ENCODE data around the gene CCND1.

CCND1 gene

DNA sequence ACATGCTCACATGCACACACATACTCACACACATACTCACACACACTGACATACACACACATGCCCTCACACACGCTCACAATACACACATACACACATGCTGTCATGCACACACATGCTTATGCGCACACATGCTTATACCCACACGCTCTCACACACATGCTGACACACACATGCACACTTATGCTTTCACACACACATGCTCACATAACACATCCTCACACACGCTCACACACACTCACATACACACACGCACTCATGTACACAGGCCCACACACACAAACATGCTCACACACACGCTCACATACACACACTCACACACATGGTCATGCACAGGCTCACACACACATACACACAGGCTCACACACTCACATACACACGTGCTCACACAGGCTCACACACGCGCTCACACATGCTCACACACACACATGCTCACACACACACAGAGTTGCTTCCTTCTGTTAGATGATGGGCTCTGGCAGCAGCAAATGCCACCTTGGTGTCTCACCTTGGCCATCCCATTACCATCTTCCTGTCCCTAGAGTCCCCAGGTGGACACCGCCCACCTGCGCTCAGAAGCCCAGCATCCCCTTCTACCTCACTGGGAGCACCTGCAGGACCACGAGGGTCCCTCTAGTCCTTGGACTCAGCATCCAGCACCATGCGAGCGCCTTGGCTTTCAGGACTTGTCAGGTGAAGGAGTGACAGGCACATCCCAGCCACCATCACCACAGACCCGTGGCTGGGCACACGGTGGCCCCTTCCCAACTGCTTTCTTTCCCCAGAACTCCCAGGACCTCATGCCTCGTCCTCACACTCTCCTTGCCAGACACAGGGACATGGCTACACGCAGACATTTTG is 44.9 kb upstream of the CCND1 start:
- Histone ChIP-seq H3K79me2 (ENCODE audit: control insufficient read depth, insufficient read depth, low read length, poor library complexity) (no peaks in the 10 kb centered on the region), H3K4me1 (ENCODE audit: control insufficient read depth in 1 of 2, insufficient read depth in 2 of 2, low read length in 2 of 2) (no peaks in the 10 kb centered on the region), H3K36me3 (ENCODE audit: control insufficient read depth in 1 of 2, insufficient read depth in 2 of 2, low read length in 2 of 2) (no peaks in the 10 kb centered on the region), H2AFZ (ENCODE audit: insufficient read depth, low read length, poor library complexity) (no peak overlapping the region), H3K23ac (ENCODE audit: low read length) (no peak overlapping the region), H3K14ac (ENCODE audit: low read length) (no peak overlapping the region), H3K9ac (ENCODE audit: low read length) (no peak overlapping the region), H2BK12ac (ENCODE audit: low read length) (no peak overlapping the region), H4K91ac (ENCODE audit: low read depth, low read length) (no peak overlapping the region), H3K18ac (ENCODE audit: low read length) (no peak overlapping the region), H4K8ac (ENCODE audit: low read depth, low read length) (no peak overlapping the region), H3K4me2 (ENCODE audit: low read length) (no peak overlapping the region), H3K4me3 (ENCODE audit: low read depth, low read length) (peak overlapping the region; percentile 25), H2BK120ac (ENCODE audit: insufficient read depth, low read length, poor library complexity) (no peak overlapping the region), H2AK5ac (ENCODE audit: low read length) (no peak overlapping the region), H2BK5ac (ENCODE audit: low read depth, low read length, poor library complexity) (no peak overlapping the region), H4K12ac (ENCODE audit: low read depth, low read length) (no peak overlapping the region), H3K27me3 (ENCODE audit: insufficient read depth, low read length) (no peaks in the 10 kb centered on the region), H3K9me3 (ENCODE audit: insufficient read depth, low read depth, low read length) (peaks cover 13% of the 10 kb centered on the region), H3K27ac (ENCODE audit: low read depth, low read length) (no peak overlapping the region), H3K4ac (ENCODE audit: low read depth, low read length) (no peak overlapping the region), H3K79me1 (ENCODE audit: low read length) (no peaks in the 10 kb centered on the region)
- no peak for DNase-seq
- WGBS (ENCODE audit: extremely low coverage, insufficient coverage, insufficient read length): no CpG with 5 or more reads among the region's 18 CpGs

DNA sequence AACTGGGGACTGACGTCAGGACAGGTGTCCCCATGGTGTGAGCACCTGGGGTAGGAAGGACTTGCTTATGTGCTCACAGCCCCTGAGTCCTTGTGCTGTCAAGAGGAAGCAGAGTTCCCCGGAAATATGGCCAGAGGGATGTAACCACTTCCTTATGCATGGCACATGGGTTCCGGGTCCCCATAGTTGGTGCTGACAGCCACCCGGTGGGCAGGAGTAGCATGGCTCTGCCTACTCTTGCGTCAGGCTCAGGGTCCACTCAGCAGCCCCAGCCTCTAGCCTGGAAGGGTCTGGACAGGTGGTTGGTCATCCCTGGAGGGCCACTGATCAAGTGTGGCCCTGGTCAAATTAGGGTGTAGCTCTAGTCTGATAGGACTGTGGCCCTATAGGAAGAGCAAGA is 42.8 kb upstream of the CCND1 start:
- no peaks in the 10 kb centered on the region for H3K79me1 ChIP-seq (ENCODE audit: low read length)

DNA sequence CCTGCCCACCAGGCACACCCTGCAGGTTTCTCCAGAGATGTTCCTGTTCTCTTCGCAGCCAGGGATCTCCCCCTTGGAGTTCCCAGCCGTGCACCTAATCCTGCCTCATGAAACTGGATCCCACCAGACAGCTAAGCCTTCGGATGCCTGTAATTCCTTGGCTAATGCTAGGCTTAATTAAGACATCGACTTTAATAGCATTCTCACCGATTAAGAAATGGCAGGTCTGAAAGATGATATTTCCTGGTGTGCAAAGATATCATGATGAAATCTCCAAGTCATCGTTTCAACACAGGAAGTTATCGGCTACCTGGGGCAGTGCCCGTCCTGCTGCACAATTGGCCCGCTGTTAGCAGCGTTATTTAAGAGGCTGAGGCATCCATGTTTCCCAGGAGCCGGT is 41.5 kb upstream of the CCND1 start:
- Histone ChIP-seq H3K18ac (ENCODE audit: low read length) (no peak overlapping the region), H3K9me3 (ENCODE audit: insufficient read depth, low read depth, low read length) (peaks cover 9% of the 10 kb centered on the region), H3K4me1 (ENCODE audit: control insufficient read depth in 1 of 2, insufficient read depth in 2 of 2, low read length in 2 of 2) (peaks cover 3 to 4% of the 10 kb centered on the region in 2 experiments), H3K14ac (ENCODE audit: low read length) (no peak overlapping the region), H4K12ac (ENCODE audit: low read depth, low read length) (no peak overlapping the region), H3K4me2 (ENCODE audit: low read length) (no peak overlapping the region), H2AK5ac (ENCODE audit: low read length) (no peak overlapping the region), H2AFZ (ENCODE audit: insufficient read depth, low read length, poor library complexity) (no peak overlapping the region), H2BK12ac (ENCODE audit: low read length) (no peak overlapping the region), H3K36me3 (ENCODE audit: control insufficient read depth in 1 of 2, insufficient read depth in 2 of 2, low read length in 2 of 2) (no peaks in the 10 kb centered on the region), H4K91ac (ENCODE audit: low read depth, low read length) (no peak overlapping the region), H2BK120ac (ENCODE audit: insufficient read depth, low read length, poor library complexity) (no peak overlapping the region), H3K4ac (ENCODE audit: low read depth, low read length) (no peak overlapping the region), H3K4me3 (ENCODE audit: low read depth, low read length) (no peak overlapping the region), H3K79me2 (ENCODE audit: control insufficient read depth, insufficient read depth, low read length, poor library complexity) (no peaks in the 10 kb centered on the region), H3K27me3 (ENCODE audit: insufficient read depth, low read length) (peaks cover 3% of the 10 kb centered on the region), H3K79me1 (ENCODE audit: low read length) (no peaks in the 10 kb centered on the region), H2BK5ac (ENCODE audit: low read depth, low read length, poor library complexity) (no peak overlapping the region), H3K9ac (ENCODE audit: low read length) (no peak overlapping the region), H3K27ac (ENCODE audit: low read depth, low read length) (no peak overlapping the region), H3K23ac (ENCODE audit: low read length) (no peak overlapping the region), H4K8ac (ENCODE audit: low read depth, low read length) (no peak overlapping the region)
- DNase-seq: no peak
- no CpG with 5 or more reads among the region's 11 CpGs for WGBS (ENCODE audit: extremely low coverage, insufficient coverage, insufficient read length)

More for the DNA sequence above, 42.8 kb upstream of the CCND1 start:
- Histone ChIP-seq H3K4me2 (ENCODE audit: low read length) (no peak overlapping the region), H2BK5ac (ENCODE audit: low read depth, low read length, poor library complexity) (no peak overlapping the region), H3K36me3 (ENCODE audit: control insufficient read depth in 1 of 2, insufficient read depth in 2 of 2, low read length in 2 of 2) (no peaks in the 10 kb centered on the region), H3K9ac (ENCODE audit: low read length) (no peak overlapping the region), H3K9me3 (ENCODE audit: insufficient read depth, low read depth, low read length) (peaks cover 11% of the 10 kb centered on the region), H2BK120ac (ENCODE audit: insufficient read depth, low read length, poor library complexity) (no peak overlapping the region), H3K79me2 (ENCODE audit: control insufficient read depth, insufficient read depth, low read length, poor library complexity) (no peaks in the 10 kb centered on the region), H4K12ac (ENCODE audit: low read depth, low read length) (no peak overlapping the region), H3K14ac (ENCODE audit: low read length) (no peak overlapping the region), H3K4me3 (ENCODE audit: low read depth, low read length) (no peak overlapping the region), H3K18ac (ENCODE audit: low read length) (no peak overlapping the region), H2AFZ (ENCODE audit: insufficient read depth, low read length, poor library complexity) (no peak overlapping the region), H4K8ac (ENCODE audit: low read depth, low read length) (no peak overlapping the region), H2AK5ac (ENCODE audit: low read length) (no peak overlapping the region), H4K91ac (ENCODE audit: low read depth, low read length) (no peak overlapping the region), H3K23ac (ENCODE audit: low read length) (no peak overlapping the region), H2BK12ac (ENCODE audit: low read length) (no peak overlapping the region), H3K4me1 (ENCODE audit: control insufficient read depth in 1 of 2, insufficient read depth in 2 of 2, low read length in 2 of 2) (peaks cover 0 to under 1% of the 10 kb centered on the region in 2 experiments), H3K27ac (ENCODE audit: low read depth, low read length) (no peak overlapping the region), H3K27me3 (ENCODE audit: insufficient read depth, low read length) (peaks cover 3% of the 10 kb centered on the region), H3K4ac (ENCODE audit: low read depth, low read length) (no peak overlapping the region)
- DNase-seq: no peak
- WGBS (ENCODE audit: extremely low coverage, insufficient coverage, insufficient read length): no CpG with 5 or more reads among the region's 5 CpGs

DNA sequence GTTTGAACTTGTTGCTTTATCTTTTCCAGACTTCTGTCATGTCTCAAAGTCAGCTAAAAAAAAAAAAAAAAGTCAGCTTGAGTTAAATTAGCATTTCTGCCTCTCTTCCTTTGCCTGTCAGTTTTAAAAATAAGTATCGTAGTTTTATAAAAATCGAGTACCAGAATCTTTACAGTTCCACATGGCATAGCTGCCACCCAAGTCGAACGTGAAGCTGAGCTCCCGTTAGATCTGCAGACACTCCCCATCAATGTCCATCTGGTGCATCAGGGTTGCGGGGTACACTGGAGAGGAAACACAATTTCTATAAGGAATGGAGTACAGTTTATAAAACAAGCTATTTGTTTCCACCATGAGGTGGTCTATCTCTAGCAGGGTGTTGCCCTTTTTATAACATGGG is 41.0 kb upstream of the CCND1 start:
- Histone ChIP-seq H3K27me3 (ENCODE audit: insufficient read depth, low read length) (peaks cover 3% of the 10 kb centered on the region), H2AK5ac (ENCODE audit: low read length) (no peak overlapping the region), H4K12ac (ENCODE audit: low read depth, low read length) (no peak overlapping the region), H3K79me2 (ENCODE audit: control insufficient read depth, insufficient read depth, low read length, poor library complexity) (no peaks in the 10 kb centered on the region), H3K4ac (ENCODE audit: low read depth, low read length) (no peak overlapping the region), H2BK12ac (ENCODE audit: low read length) (no peak overlapping the region), H2AFZ (ENCODE audit: insufficient read depth, low read length, poor library complexity) (no peak overlapping the region), H3K9me3 (ENCODE audit: insufficient read depth, low read depth, low read length) (peaks cover 9% of the 10 kb centered on the region), H2BK5ac (ENCODE audit: low read depth, low read length, poor library complexity) (no peak overlapping the region), H3K23ac (ENCODE audit: low read length) (no peak overlapping the region), H3K4me1 (ENCODE audit: control insufficient read depth in 1 of 2, insufficient read depth in 2 of 2, low read length in 2 of 2) (peaks cover 3 to 4% of the 10 kb centered on the region in 2 experiments), H3K4me2 (ENCODE audit: low read length) (no peak overlapping the region), H3K27ac (ENCODE audit: low read depth, low read length) (no peak overlapping the region), H4K8ac (ENCODE audit: low read depth, low read length) (no peak overlapping the region), H3K36me3 (ENCODE audit: control insufficient read depth in 1 of 2, insufficient read depth in 2 of 2, low read length in 2 of 2) (no peaks in the 10 kb centered on the region), H3K4me3 (ENCODE audit: low read depth, low read length) (no peak overlapping the region), H3K79me1 (ENCODE audit: low read length) (no peaks in the 10 kb centered on the region), H3K9ac (ENCODE audit: low read length) (no peak overlapping the region), H3K14ac (ENCODE audit: low read length) (no peak overlapping the region), H4K91ac (ENCODE audit: low read depth, low read length) (no peak overlapping the region), H3K18ac (ENCODE audit: low read length) (no peak overlapping the region), H2BK120ac (ENCODE audit: insufficient read depth, low read length, poor library complexity) (no peak overlapping the region)
- DNase-seq: no peak
- WGBS (ENCODE audit: extremely low coverage, insufficient coverage, insufficient read length): no CpG with 5 or more reads among the region's 6 CpGs
